OCI-LY3 (cell line): ENCODE results near the gene REC114.

Source experiments
- EZH2phosphoT487 ChIP-seq: fragments of 200-600 bp; shearing (Covaris generic); IDR thresholded peaks from 2 replicates; pipeline ENCODE4 v1.6.1; 2018; ENCODE audit warnings: antibody characterized with exemption, mixed run types, low read depth
- TF ChIP-seq, protein P1 (sequence below): fragments of 200-600, 300-600 bp; sonication (generic); IDR thresholded peaks from 2 replicates; pipeline ENCODE4 v1.5.1; 2014; ENCODE audit warnings: antibody characterized with exemption, low read length, low read depth

- TF ChIP-seq, protein P1, sequence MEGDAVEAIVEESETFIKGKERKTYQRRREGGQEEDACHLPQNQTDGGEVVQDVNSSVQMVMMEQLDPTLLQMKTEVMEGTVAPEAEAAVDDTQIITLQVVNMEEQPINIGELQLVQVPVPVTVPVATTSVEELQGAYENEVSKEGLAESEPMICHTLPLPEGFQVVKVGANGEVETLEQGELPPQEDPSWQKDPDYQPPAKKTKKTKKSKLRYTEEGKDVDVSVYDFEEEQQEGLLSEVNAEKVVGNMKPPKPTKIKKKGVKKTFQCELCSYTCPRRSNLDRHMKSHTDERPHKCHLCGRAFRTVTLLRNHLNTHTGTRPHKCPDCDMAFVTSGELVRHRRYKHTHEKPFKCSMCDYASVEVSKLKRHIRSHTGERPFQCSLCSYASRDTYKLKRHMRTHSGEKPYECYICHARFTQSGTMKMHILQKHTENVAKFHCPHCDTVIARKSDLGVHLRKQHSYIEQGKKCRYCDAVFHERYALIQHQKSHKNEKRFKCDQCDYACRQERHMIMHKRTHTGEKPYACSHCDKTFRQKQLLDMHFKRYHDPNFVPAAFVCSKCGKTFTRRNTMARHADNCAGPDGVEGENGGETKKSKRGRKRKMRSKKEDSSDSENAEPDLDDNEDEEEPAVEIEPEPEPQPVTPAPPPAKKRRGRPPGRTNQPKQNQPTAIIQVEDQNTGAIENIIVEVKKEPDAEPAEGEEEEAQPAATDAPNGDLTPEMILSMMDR = no peak
- TF ChIP-seq EZH2phosphoT487 = no peak
These were observed 140.6 kb downstream of the REC114 start for GRCh38 chr15:73583544-73583943.
